CD14-positive monocyte (primary cell): Measurements from ENCODE around the gene SPECC1L. TPM values are rescaled to one million over a fixed set of nuclear protein-coding genes. Genes with fewer than 3 reads are reported as not detected.
A peak's percentile ranks its signal among the peaks of the same experiment; 100 is the strongest.

Source experiments
- DNase-seq, 3 donors: peaks; one replicate each; pipeline ENCODE4 v3.0.0-alpha.2; 2011 to 2022
- H2AFZ ChIP-seq: 2 replicates; pipeline ENCODE4 v1.6.0; 2012; ENCODE audit warnings: mild to moderate bottlenecking, low read depth, low read length, inconsistent platforms; ENCODE audit not compliant: insufficient read depth, poor library complexity, severe bottlenecking
- H3K27ac ChIP-seq, 2 donors: 1 replicate in 1 of 2; 2 replicates in 1 of 2; pipeline ENCODE4 v1.5.1; 2012 to 2013; ENCODE audit warnings: low read length in 2 of 2, control low read depth in 1 of 2, inconsistent platforms in 1 of 2, low read depth in 1 of 2, mild to moderate bottlenecking in 1 of 2
- H3K27me3 ChIP-seq, 2 donors: one replicate each; pipeline versions ENCODE4 v1.6.0 to v1.6.1; 2011 to 2013; ENCODE audit warnings: low read length in 2 of 2; ENCODE audit not compliant: control insufficient read depth in 2 of 2, insufficient read depth in 2 of 2
- H3K36me3 ChIP-seq, 2 donors: replicated peaks in 1 of 2; 1 replicate in 1 of 2; 2 replicates in 1 of 2; pipeline versions ENCODE4 v1.5.1 to v1.6.1; 2012 to 2013; ENCODE audit warnings: low read length in 2 of 2, control low read depth in 1 of 2, inconsistent platforms in 1 of 2, mild to moderate bottlenecking in 1 of 2; ENCODE audit not compliant: insufficient read depth in 2 of 2, control insufficient read depth in 1 of 2
- H3K4me1 ChIP-seq, 2 donors: 1 replicate in 1 of 2; 2 replicates in 1 of 2; pipeline versions ENCODE4 v1.5.1 to v1.6.1; 2012 to 2013; ENCODE audit warnings: low read length in 2 of 2, control low read depth in 1 of 2, inconsistent platforms in 1 of 2, mild to moderate bottlenecking in 1 of 2, moderate library complexity in 1 of 2; ENCODE audit not compliant: insufficient read depth in 2 of 2, control insufficient read depth in 1 of 2
- H3K4me2 ChIP-seq: replicated peaks from 2 replicates; pipeline ENCODE3; 2012; ENCODE audit warnings: low read length, moderate library complexity, mild to moderate bottlenecking; ENCODE audit not compliant: poor library complexity, severe bottlenecking; ENCODE audit errors: extremely low read depth
- H3K4me3 ChIP-seq, 3 experiments: fragments of 200-600 bp in 1 of 3; sonication (generic) in 1 of 3; replicated peaks in 1 of 3; 1 replicate in 2 of 3; 2 replicates in 1 of 3; pipeline ENCODE4 v1.5.1; 2011 to 2013; ENCODE audit warnings: low read length in 3 of 3, mild to moderate bottlenecking in 3 of 3, control low read depth in 2 of 3, low read depth in 2 of 3, inconsistent platforms in 1 of 3, moderate library complexity in 1 of 3
- H3K79me2 ChIP-seq: 2 replicates; pipeline ENCODE4 v1.6.0; 2012; ENCODE audit warnings: mild to moderate bottlenecking, control low read depth, inconsistent platforms, low read length, moderate library complexity; ENCODE audit not compliant: insufficient read depth
- H3K9ac ChIP-seq: 2 replicates; pipeline ENCODE4 v1.6.0; 2017; ENCODE audit warnings: low read length, mild to moderate bottlenecking; ENCODE audit not compliant: insufficient read depth, poor library complexity, severe bottlenecking
- H3K9me3 ChIP-seq, 2 donors: replicated peaks in 1 of 2; 1 replicate in 1 of 2; 2 replicates in 1 of 2; pipeline versions ENCODE4 v1.5.1 to v1.6.1; 2012 to 2013; ENCODE audit warnings: low read length in 2 of 2, control low read depth in 1 of 2; ENCODE audit not compliant: control insufficient read depth in 1 of 2, insufficient read depth in 1 of 2
- H4K20me1 ChIP-seq: 2 replicates; pipeline ENCODE4 v1.6.0; 2012; ENCODE audit warnings: mild to moderate bottlenecking, low read length, control low read depth, moderate library complexity; ENCODE audit not compliant: insufficient read depth
- H3K27ac Mint-ChIP-seq, 7 donors: one replicate each; pipeline ENCODE4 v1.8.0; 2020; ENCODE audit warnings: mild to moderate bottlenecking in 7 of 7, mixed read lengths in 7 of 7, moderate library complexity in 6 of 7, inconsistent platforms in 2 of 7
- H3K27me3 Mint-ChIP-seq, 3 donors: one replicate each; pipeline ENCODE4 v1.8.0; 2021 to 2022; ENCODE audit warnings: low read depth in 3 of 3, mild to moderate bottlenecking in 3 of 3, mixed read lengths in 3 of 3, moderate library complexity in 3 of 3, inconsistent platforms in 1 of 3
- H3K36me3 Mint-ChIP-seq, 2 donors: one replicate each; pipeline ENCODE4 v1.8.0; 2020; ENCODE audit warnings: mixed read lengths in 2 of 2, inconsistent platforms in 1 of 2, mild to moderate bottlenecking in 1 of 2
- H3K4me1 Mint-ChIP-seq: one replicate; pipeline ENCODE4 v1.8.0; 2020; ENCODE audit warnings: mild to moderate bottlenecking, mixed read lengths
- H3K4me3 Mint-ChIP-seq, 2 donors: one replicate each; pipeline ENCODE4 v1.8.0; 2020; ENCODE audit warnings: mild to moderate bottlenecking in 2 of 2, mixed read lengths in 2 of 2, moderate library complexity in 1 of 2
- H3K9me3 Mint-ChIP-seq, 7 donors: one replicate each; pipeline ENCODE4 v1.8.0; 2020 to 2022; ENCODE audit warnings: mixed read lengths in 7 of 7, mild to moderate bottlenecking in 6 of 7, moderate library complexity in 6 of 7, inconsistent platforms in 2 of 7
- CTCF ChIP-seq: fragments of 200-600 bp; IDR thresholded peaks from one replicate; pipeline ENCODE4 v1.8.0; 2022; ENCODE audit warnings: antibody characterized with exemption, mild to moderate bottlenecking
- WGBS: methylation state at CpG from one replicate; pipeline ENCODE4 v1.1.5; 2013; ENCODE audit warnings: missing lambda C conversion rate; ENCODE audit not compliant: insufficient coverage; 5-methylcytosine and 5-hydroxymethylcytosine counted together
- intact Hi-C, 2 donors: fragments of 100-400 bp; cut with micrococcal nuclease; formaldehyde crosslinking; loops; one replicate each; pipeline versions ENCODE4 v1.15.0 to v1.15.1; 2023
- polyA plus RNA-seq, 3 donors: library from polyadenylated mRNA; depleted of rRNA in 1 of 3; unstranded in 2 of 3; stranded (reverse) in 1 of 3; fragments of 300-500 nt in 2 of 3; fragments of >200 nt in 1 of 3; fragmentation: Illumina TruSeq in 2 of 3; gene quantifications; 1 replicate in 2 of 3; 2 replicates in 1 of 3; pipeline ENCODE4 v1.2.3, GENCODE V29; 2012 to 2021

The SPECC1L gene
- polyA plus RNA-seq, 3 donors: 2.5 to 7.2 (median 4.9) TPM

GRCh38 chr22:24403346-24403745, 132.7 kb downstream of the SPECC1L start:
- peak in 1 of 3 donors; percentile 2 for DNase-seq
- Histone ChIP-seq H2AFZ (no peak overlapping the region), H3K4me3 (no peak overlapping the region), H3K79me2 (no peaks in the 10 kb centered on the region), H3K4me2 (no peak overlapping the region), H4K20me1 (peaks cover 18% of the 10 kb centered on the region), H3K9ac (peak overlapping the region; percentile 42), H3K27me3 (no peaks in the 10 kb centered on the region), H3K27ac (peak overlapping the region in 1 of 2 donors; percentile 82), H3K9me3 (no peaks in the 10 kb centered on the region), H3K36me3 (peaks cover 13 to 31% of the 10 kb centered on the region in 2 donors), H3K4me1 (peaks cover 34% of the 10 kb centered on the region in 2 donors)
- Mint-ChIP-seq H3K27ac (peak overlapping the region; percentile 64 to 98 (median 91)), H3K9me3 (peaks cover 0 to 4% (median 0%) of the 10 kb centered on the region in 7 donors), H3K4me3 (peak overlapping the region in 1 of 2 donors; percentile 11), H3K36me3 (peaks cover 53 to 61% of the 10 kb centered on the region in 2 donors), H3K27me3 (peaks cover 2% of the 10 kb centered on the region in 3 donors), H3K4me1 (peaks cover 49% of the 10 kb centered on the region)
- intact Hi-C loops: loop anchor here in 1 of 2 donors (2.0 to 5.0 kb wide), 3 partner anchors 19 to 76 kb away; no protein-coding TSS in a partner anchor
- WGBS: 100% methylated on average over 1 of the region's 3 CpGs
- TF ChIP-seq CTCF: no peak

GRCh38 chr22:24404561-24405275, 134.1 kb downstream of the SPECC1L start:
- TF ChIP-seq CTCF: no peak
- Mint-ChIP-seq H3K27me3 (peaks cover 2% of the 10 kb centered on the region in 3 donors), H3K9me3 (peaks cover 0 to 4% (median 0%) of the 10 kb centered on the region in 7 donors), H3K36me3 (peaks cover 48 to 62% of the 10 kb centered on the region in 2 donors), H3K4me3 (no peak overlapping the region), H3K27ac (peak overlapping the region in 4 of 7 donors; percentile 25 to 73 (median 34)), H3K4me1 (peaks cover 49% of the 10 kb centered on the region)
- Histone ChIP-seq H3K27me3 (no peaks in the 10 kb centered on the region), H3K9me3 (no peaks in the 10 kb centered on the region), H2AFZ (no peak overlapping the region), H3K4me3 (no peak overlapping the region), H3K4me1 (peaks cover 34% of the 10 kb centered on the region in 2 donors), H3K79me2 (no peaks in the 10 kb centered on the region), H3K36me3 (peaks cover 12 to 32% of the 10 kb centered on the region in 2 donors), H3K27ac (no peak overlapping the region), H3K9ac (no peak overlapping the region), H4K20me1 (peaks cover 18% of the 10 kb centered on the region), H3K4me2 (no peak overlapping the region)
- intact Hi-C loops: loop anchor here in 1 of 2 donors (5.0 kb wide), 1 partner anchor 77 kb away; no protein-coding TSS in a partner anchor
- DNase-seq: no peak
- 95% methylated on average over 6 of the region's 9 CpGs for WGBS
